Parathyroid adenoma (tissue), 2 donors: ENCODE data around the gene METTL26.

ENCODE experiments used
- H2AFZ ChIP-seq: fragments of 300-600 bp; sonication (generic); one replicate; pipeline ENCODE4 v1.7.0; 2017; ENCODE audit warnings: antibody characterized with exemption, mild to moderate bottlenecking
- H3K27ac ChIP-seq: fragments of 300-600 bp; sonication (generic); one replicate; pipeline ENCODE4 v1.7.0; 2017
- H3K27me3 ChIP-seq: fragments of 300-600 bp; sonication (generic); one replicate; pipeline ENCODE4 v1.7.0; 2017; ENCODE audit warnings: low read length; ENCODE audit not compliant: control insufficient read depth, insufficient read depth
- H3K36me3 ChIP-seq: fragments of 300-600 bp; sonication (generic); one replicate; pipeline ENCODE4 v1.7.0; 2017; ENCODE audit warnings: low read length; ENCODE audit not compliant: control insufficient read depth, insufficient read depth
- H3K4me1 ChIP-seq: fragments of 300-600 bp; sonication (generic); one replicate; pipeline ENCODE4 v1.7.0; 2017; ENCODE audit warnings: control low read depth
- H3K4me2 ChIP-seq: fragments of 300-600 bp; sonication (generic); one replicate; pipeline ENCODE4 v1.7.0; 2017; ENCODE audit warnings: low read length
- H3K4me3 ChIP-seq: fragments of 300-600 bp; sonication (generic); one replicate; pipeline ENCODE4 v1.7.0; 2017; ENCODE audit warnings: low read depth, low read length
- H3K79me2 ChIP-seq: fragments of 300-600 bp; sonication (generic); one replicate; pipeline ENCODE4 v1.7.0; 2017; ENCODE audit warnings: control low read depth
- H3K9ac ChIP-seq: fragments of 300-600 bp; sonication (generic); one replicate; pipeline ENCODE4 v1.7.0; 2017; ENCODE audit warnings: mild to moderate bottlenecking
- H3K9me3 ChIP-seq: fragments of 300-600 bp; sonication (generic); one replicate; pipeline ENCODE4 v1.7.0; 2017; ENCODE audit warnings: low read length; ENCODE audit not compliant: control insufficient read depth
- CTCF ChIP-seq: fragments of 300-600 bp; sonication (generic); IDR thresholded peaks from one replicate; pipeline ENCODE4 v1.7.0; 2017; ENCODE audit warnings: antibody characterized with exemption, mild to moderate bottlenecking
- donor health status: primary hyperparathyroidism.

Gene METTL26

GRCh38 chr16:667780-668518, 31.8 kb upstream of the METTL26 start, which contains the start of gene RHOT2:
Gene RHOT2, plus strand, starts transcription at chr16:668132. Its CDS starts 68 bp downstream, at chr16:668200.
- Histone ChIP-seq H3K27ac (peak within 1 kb of the TSS; percentile 60), H3K79me2 (peaks cover 5% of the 10 kb centered on the region), H3K9ac (peak within 1 kb of the TSS; percentile 77), H3K4me2 (peak within 1 kb of the TSS; percentile 91), H3K4me1 (peaks cover 10% of the 10 kb centered on the region), H2AFZ (peak within 1 kb of the TSS; percentile 93), H3K4me3 (peak within 1 kb of the TSS; percentile 88), H3K9me3 (no peaks in the 10 kb centered on the region), H3K36me3 (no peaks in the 10 kb centered on the region), H3K27me3 (no peaks in the 10 kb centered on the region)
- peak; percentile 98 for TF ChIP-seq CTCF

GRCh38 chr16:667113-667779, 31.1 kb upstream of the METTL26 start:
- Histone ChIP-seq H3K36me3 (no peaks in the 10 kb centered on the region), H2AFZ (peak overlapping the region; percentile 93), H3K9me3 (no peaks in the 10 kb centered on the region), H3K4me2 (peak overlapping the region; percentile 59), H3K4me1 (peaks cover 10% of the 10 kb centered on the region), H3K27me3 (no peaks in the 10 kb centered on the region), H3K27ac (no peak overlapping the region), H3K4me3 (peak overlapping the region; percentile 88), H3K9ac (no peak overlapping the region), H3K79me2 (peaks cover 5% of the 10 kb centered on the region)
- TF ChIP-seq CTCF = no peak

DNA sequence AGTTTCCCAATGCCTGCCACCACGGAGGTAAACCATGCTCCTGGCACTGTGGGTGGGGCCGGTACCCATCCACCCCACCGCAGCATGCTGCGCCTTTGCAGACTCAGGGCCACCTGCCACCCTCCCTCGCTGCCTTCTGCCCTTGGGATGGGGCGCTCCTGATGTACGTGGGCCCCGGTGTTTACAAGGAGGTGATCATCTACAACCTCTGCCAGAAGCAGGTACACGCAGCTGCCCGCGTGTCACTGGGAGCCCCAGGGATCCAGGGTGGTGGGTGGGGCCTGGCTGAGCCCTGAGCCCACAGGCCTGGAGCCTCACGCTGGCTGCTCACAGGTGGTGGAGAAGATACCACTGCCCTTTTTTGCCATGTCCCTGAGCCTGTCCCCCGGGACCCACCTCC, 30.5 kb upstream of the METTL26 start:
- Histone ChIP-seq H3K9ac (no peak overlapping the region), H3K27me3 (no peaks in the 10 kb centered on the region), H3K9me3 (no peaks in the 10 kb centered on the region), H3K4me2 (no peak overlapping the region), H3K36me3 (no peaks in the 10 kb centered on the region), H3K79me2 (peaks cover 5% of the 10 kb centered on the region), H2AFZ (no peak overlapping the region), H3K4me3 (no peak overlapping the region), H3K4me1 (peaks cover 10% of the 10 kb centered on the region), H3K27ac (no peak overlapping the region)
- TF ChIP-seq CTCF = no peak

DNA sequence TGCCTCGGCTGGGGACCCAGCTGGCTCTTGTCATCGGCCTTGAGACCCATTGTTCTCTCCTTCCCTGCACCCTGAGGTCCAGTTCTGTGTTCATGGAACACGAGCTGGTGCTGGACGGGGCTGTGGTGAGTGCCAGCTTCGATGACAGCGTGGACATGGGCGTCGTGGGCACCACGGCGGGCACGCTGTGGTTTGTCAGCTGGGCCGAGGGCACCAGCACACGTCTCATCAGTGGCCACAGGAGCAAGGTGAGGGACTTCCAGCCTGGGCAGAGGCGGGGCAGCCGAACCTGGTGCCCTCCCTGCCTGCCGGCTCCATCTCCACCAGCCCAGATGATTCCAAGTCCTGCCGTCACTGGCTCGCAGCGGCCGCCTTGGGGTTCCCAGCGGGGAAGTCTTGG, 26.5 kb upstream of the METTL26 start:
- Histone ChIP-seq H3K27ac (no peak overlapping the region), H3K4me3 (no peak overlapping the region), H2AFZ (no peak overlapping the region), H3K79me2 (peaks cover 5% of the 10 kb centered on the region), H3K4me1 (peaks cover 10% of the 10 kb centered on the region), H3K27me3 (no peaks in the 10 kb centered on the region), H3K36me3 (no peaks in the 10 kb centered on the region), H3K4me2 (no peak overlapping the region), H3K9ac (no peak overlapping the region), H3K9me3 (no peaks in the 10 kb centered on the region)
- no peak for TF ChIP-seq CTCF
